Karpas-422 (cell line): ENCODE measurements around the gene DSCAM. TPM values are rescaled to one million over a fixed set of nuclear protein-coding genes. Genes with fewer than 3 reads are reported as not detected.

Experiments
- DNase-seq: peaks from one replicate; pipeline ENCODE4 v3.0.0-alpha.2; 2015
- H2AFZ ChIP-seq: fragments of 200-600 bp; sonication (generic); 2 replicates; pipeline ENCODE4 v1.6.1; 2014; ENCODE audit warnings: antibody characterized with exemption, low read length, mixed read lengths
- H3K27ac ChIP-seq: fragments of 200-600 bp; sonication (generic); 2 replicates; pipeline ENCODE4 v1.5.1; 2014; ENCODE audit warnings: mild to moderate bottlenecking, low read length, moderate library complexity
- H3K27me3 ChIP-seq: fragments of 200-600 bp; sonication (generic); 2 replicates; pipeline ENCODE4 v1.6.1; 2014; ENCODE audit warnings: low read length, mixed read lengths
- H3K36me3 ChIP-seq: fragments of 200-600 bp; sonication (generic); 2 replicates; pipeline ENCODE4 v1.6.1; 2014; ENCODE audit warnings: low read length, mixed read lengths; ENCODE audit not compliant: insufficient read depth
- H3K4me1 ChIP-seq: fragments of 200-600 bp; sonication (generic); 2 replicates; pipeline ENCODE4 v1.6.1; 2014; ENCODE audit warnings: mild to moderate bottlenecking, low read length, mixed read lengths
- H3K4me2 ChIP-seq: fragments of 200-600 bp; sonication (generic); 2 replicates; pipeline ENCODE4 v1.6.1; 2014; ENCODE audit warnings: low read length, low read depth, mild to moderate bottlenecking; ENCODE audit not compliant: poor library complexity, severe bottlenecking
- H3K4me3 ChIP-seq: fragments of 200-600 bp; sonication (generic); 2 replicates; pipeline ENCODE4 v1.5.1; 2014; ENCODE audit warnings: mild to moderate bottlenecking, antibody characterized with exemption, low read length, mixed read lengths
- H3K79me2 ChIP-seq: fragments of 200-600 bp; sonication (generic); 2 replicates; pipeline ENCODE4 v1.6.1; 2014; ENCODE audit warnings: mild to moderate bottlenecking, low read length, mixed read lengths
- H3K9ac ChIP-seq: fragments of 200-600 bp; sonication (generic); 2 replicates; pipeline ENCODE4 v1.6.0; 2014; ENCODE audit warnings: low read length
- H3K9me2 ChIP-seq: fragments of 200-600 bp; sonication (generic), shearing (Covaris generic); replicated peaks from 2 replicates; pipeline ENCODE4 v1.6.0; 2014; ENCODE audit warnings: mild to moderate bottlenecking, low read length, moderate library complexity; ENCODE audit not compliant: insufficient read depth
- H3K9me3 ChIP-seq: fragments of 300-700, 200-600 bp; sonication (generic); 2 replicates; pipeline ENCODE4 v1.6.1; 2014; ENCODE audit warnings: low read length, mixed read lengths
- H4K20me1 ChIP-seq: fragments of 200-600 bp; sonication (generic); 2 replicates; pipeline ENCODE4 v1.6.1; 2014; ENCODE audit warnings: mild to moderate bottlenecking, antibody characterized with exemption, low read length, low read depth; ENCODE audit not compliant: insufficient read depth
- total RNA-seq: library from RNA; depleted of rRNA; stranded (reverse); fragments of >200 nt; shearing (Covaris generic); gene quantifications from 2 replicates; pipeline ENCODE4 v1.2.3, GENCODE V29; 2014; ENCODE audit warnings: low replicate concordance

The DSCAM gene
- total RNA-seq, 1 experiment from 2014 or later: not detected

DNA sequence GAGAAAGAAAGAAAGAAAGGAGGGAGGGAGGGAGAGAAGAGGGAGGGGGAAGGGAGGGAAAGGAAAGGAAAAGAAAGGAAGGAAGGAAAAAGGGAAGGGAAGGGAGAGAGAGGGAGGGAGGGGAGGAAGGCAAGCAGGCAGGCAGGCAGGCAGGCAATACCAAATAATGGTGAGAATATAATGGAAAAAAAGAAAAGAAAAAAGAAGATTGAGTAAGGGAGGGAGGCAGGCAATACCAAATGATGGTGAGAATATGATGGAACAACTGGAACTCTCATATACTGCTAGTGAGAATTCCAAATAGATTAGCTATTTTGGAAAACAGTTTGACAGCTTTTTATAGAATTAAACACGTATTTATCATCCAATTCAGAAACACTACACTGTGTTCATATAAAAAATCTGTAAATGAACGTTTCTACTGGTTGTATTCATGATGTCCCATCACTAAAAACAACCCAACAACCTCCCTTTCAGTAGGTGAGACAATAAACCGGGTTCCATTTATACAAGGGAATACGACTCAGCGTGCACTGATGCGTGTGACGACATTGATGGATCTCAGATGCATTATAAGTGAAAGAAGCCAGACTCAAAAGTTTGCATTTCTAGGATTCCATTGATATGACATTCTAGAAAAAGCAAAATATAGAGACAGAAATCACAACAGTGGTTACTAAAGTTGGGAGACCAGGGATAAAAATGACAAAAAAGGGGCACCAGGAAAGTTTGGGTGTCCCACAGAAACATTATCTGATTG, 226.4 kb downstream of the DSCAM start:
- Histone ChIP-seq H3K9ac (no peak overlapping the region), H3K9me3 (peaks cover 26% of the 10 kb centered on the region), H3K27me3 (no peaks in the 10 kb centered on the region), H3K79me2 (no peaks in the 10 kb centered on the region), H2AFZ (no peak overlapping the region), H4K20me1 (no peaks in the 10 kb centered on the region), H3K9me2 (no peaks in the 10 kb centered on the region), H3K4me1 (no peaks in the 10 kb centered on the region), H3K4me3 (no peak overlapping the region), H3K4me2 (no peak overlapping the region), H3K36me3 (no peaks in the 10 kb centered on the region), H3K27ac (no peak overlapping the region)
- DNase-seq: no peak

DNA sequence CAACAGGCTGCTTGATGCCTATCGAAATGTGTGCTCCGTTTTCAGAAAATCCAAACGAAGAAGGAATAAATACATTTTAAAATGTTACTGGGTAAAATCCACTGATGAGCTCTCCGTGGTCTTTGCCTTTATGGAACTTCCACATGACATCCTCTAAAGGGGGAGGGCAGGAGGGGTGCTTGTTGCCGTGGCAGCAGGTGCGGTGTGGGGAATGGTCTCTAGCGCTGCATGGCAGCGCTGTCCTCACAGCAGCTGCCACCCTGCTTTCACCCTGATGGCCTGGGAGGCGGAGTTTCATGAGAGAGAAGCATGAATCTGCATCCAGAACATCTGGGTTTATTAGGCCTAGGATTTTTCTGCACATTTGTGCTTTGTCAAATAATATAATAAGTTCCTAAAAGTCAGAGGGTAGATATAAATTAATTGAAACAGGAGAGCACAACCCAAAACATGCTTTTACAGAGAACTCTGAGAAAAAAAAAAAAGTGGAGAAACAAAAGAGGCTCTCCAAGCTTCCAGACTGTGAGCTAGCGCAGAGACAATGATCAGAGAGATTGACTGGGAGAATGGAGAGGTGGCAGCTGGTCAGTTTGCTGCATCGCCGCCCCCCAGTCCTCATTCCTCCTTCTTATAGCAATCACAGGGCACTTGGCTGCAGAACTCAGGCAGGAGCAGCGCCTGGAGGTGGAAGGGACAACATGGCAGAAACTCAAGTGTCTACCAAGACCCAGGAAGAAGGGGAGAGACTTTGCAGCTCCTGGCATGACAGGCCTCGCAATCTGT, 228.6 kb downstream of the DSCAM start:
- no peaks in the 10 kb centered on the region for H3K4me1 ChIP-seq
- DNase-seq: no peak
- H2AFZ ChIP-seq: no peak overlapping the region
- H3K9me3 ChIP-seq: peaks cover 27% of the 10 kb centered on the region
- H4K20me1 ChIP-seq: no peaks in the 10 kb centered on the region
- H3K4me3 ChIP-seq: no peak overlapping the region
- no peak overlapping the region for H3K4me2 ChIP-seq
- no peaks in the 10 kb centered on the region for H3K79me2 ChIP-seq
- H3K27ac ChIP-seq: no peak overlapping the region
- no peaks in the 10 kb centered on the region for H3K36me3 ChIP-seq
- H3K27me3 ChIP-seq: no peaks in the 10 kb centered on the region
- H3K9me2 ChIP-seq: no peaks in the 10 kb centered on the region
- no peak overlapping the region for H3K9ac ChIP-seq

DNA sequence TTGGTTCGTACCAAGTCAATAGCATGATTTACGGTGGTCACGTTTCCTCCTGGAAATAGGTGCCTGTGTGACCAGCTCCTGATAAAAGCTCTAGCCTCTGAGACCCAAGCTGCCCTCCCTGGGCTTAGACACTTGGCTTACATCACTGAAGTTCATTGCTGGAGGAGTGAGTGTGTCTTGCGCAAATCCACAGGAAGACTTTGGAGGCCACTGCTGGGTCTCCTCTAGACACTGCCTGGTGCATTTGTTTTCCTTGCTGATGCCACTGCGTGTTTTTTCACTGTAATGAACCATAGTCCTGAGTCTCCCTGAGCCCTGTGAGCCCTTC, 230.6 kb downstream of the DSCAM start:
- Histone ChIP-seq H3K9me3 (peaks cover 33% of the 10 kb centered on the region), H3K9me2 (no peaks in the 10 kb centered on the region), H3K4me2 (no peak overlapping the region), H3K27me3 (no peaks in the 10 kb centered on the region), H3K4me1 (no peaks in the 10 kb centered on the region), H3K79me2 (no peaks in the 10 kb centered on the region), H2AFZ (no peak overlapping the region), H3K9ac (no peak overlapping the region), H3K4me3 (no peak overlapping the region), H3K36me3 (no peaks in the 10 kb centered on the region), H3K27ac (no peak overlapping the region), H4K20me1 (no peaks in the 10 kb centered on the region)
- no peak for DNase-seq

DNA sequence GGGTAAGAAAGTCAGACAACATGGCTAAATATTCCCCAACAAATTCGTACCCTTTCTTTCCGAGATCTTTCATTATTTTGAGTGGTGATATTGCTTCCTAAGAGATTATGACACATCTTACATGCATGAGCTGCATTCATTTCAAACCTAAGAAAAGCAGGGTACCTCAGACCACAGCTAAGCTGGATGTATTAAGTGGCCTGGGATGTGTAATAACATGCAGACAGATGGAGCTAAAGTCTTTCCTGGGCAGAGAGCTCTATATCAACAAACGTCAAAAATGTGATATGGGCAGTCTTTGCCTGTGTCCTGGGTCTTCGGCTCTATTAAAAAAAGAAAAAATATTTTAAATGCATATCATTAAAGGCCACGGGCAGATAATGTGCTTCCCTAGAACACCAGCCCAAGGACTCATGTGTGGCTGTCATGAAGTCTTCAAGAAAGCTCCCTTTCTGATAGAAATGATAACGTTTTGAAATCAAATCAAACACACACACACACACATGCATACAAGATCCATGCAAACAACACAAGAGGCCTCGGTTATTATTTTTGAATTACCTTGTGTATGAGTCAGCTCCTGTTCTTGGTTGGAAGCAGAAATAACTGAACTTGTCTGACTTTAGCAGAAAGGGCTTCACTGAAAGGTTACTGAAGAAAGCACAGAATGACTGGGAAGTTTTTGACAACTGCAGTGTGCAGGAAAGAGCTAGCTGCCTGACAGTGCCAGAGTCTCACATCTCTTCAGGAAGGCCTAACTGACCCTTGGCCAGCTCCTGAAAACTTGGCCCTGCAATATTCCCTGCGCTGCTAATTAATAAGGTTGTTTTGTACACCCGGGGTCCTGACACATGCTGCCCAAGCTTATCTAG, 231.2 kb downstream of the DSCAM start:
- Histone ChIP-seq H3K9me2 (no peaks in the 10 kb centered on the region), H3K4me2 (no peak overlapping the region), H3K36me3 (no peaks in the 10 kb centered on the region), H2AFZ (no peak overlapping the region), H3K79me2 (no peaks in the 10 kb centered on the region), H3K9ac (no peak overlapping the region), H3K27me3 (no peaks in the 10 kb centered on the region), H3K4me3 (no peak overlapping the region), H4K20me1 (no peaks in the 10 kb centered on the region), H3K4me1 (no peaks in the 10 kb centered on the region), H3K27ac (no peak overlapping the region), H3K9me3 (peaks cover 31% of the 10 kb centered on the region)
- DNase-seq: no peak

DNA sequence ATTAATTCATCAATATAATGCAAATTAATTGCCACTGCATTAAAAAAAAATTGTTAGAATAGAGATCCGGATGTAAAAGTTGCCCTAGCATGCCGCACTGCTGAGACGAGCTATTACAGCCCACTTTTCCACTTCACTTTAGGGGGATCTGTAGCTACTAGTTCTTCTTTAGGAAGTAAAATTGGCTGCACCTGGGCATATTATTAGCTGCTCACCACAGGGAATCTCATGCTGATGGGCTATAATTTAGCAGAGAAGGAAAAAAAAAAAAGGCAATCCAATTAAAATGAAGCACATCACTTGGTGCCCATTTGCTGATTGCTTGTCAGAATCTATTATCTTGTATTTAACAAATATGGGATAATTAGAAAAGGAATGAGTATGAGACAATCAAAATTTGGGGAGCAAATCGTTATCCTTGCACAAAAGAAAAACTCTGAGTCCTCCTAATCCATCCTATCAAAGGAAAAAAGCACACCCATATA, 233.4 kb downstream of the DSCAM start:
- Histone ChIP-seq H3K4me2 (no peak overlapping the region), H3K9me3 (peaks cover 25% of the 10 kb centered on the region), H3K36me3 (no peaks in the 10 kb centered on the region), H3K27me3 (no peaks in the 10 kb centered on the region), H3K4me1 (no peaks in the 10 kb centered on the region), H2AFZ (no peak overlapping the region), H3K27ac (no peak overlapping the region), H3K9me2 (no peaks in the 10 kb centered on the region), H3K79me2 (no peaks in the 10 kb centered on the region), H3K9ac (no peak overlapping the region), H4K20me1 (no peaks in the 10 kb centered on the region), H3K4me3 (no peak overlapping the region)
- no peak for DNase-seq

DNA sequence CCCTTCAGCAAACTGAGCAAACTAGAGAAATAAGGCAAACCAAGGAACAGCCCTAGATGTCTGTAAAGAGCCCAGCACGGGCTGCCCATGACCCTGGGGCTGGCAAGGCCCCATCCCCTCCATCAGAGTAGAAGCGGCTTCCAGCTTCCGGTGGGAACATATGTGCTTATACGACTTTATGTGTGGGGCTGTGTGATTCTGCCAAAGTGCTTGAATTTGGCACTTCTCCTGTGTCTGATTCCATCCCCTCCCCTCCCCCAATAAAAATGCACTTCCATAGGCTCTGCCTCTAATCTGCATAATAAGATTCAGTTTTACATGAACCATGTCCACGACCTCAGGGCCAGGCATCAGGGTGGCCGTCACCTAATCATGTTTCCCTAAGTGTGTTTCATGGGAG, 236.6 kb downstream of the DSCAM start:
- H4K20me1 ChIP-seq: no peaks in the 10 kb centered on the region
- H3K9ac ChIP-seq: no peak overlapping the region
- peaks cover 29% of the 10 kb centered on the region for H3K9me3 ChIP-seq
- no peaks in the 10 kb centered on the region for H3K27me3 ChIP-seq
- H3K27ac ChIP-seq: no peak overlapping the region
- H3K9me2 ChIP-seq: no peaks in the 10 kb centered on the region
- no peak overlapping the region for H2AFZ ChIP-seq
- no peak overlapping the region for H3K4me3 ChIP-seq
- no peaks in the 10 kb centered on the region for H3K79me2 ChIP-seq
- DNase-seq: no peak
- no peak overlapping the region for H3K4me2 ChIP-seq
- H3K36me3 ChIP-seq: no peaks in the 10 kb centered on the region
- no peaks in the 10 kb centered on the region for H3K4me1 ChIP-seq

DNA sequence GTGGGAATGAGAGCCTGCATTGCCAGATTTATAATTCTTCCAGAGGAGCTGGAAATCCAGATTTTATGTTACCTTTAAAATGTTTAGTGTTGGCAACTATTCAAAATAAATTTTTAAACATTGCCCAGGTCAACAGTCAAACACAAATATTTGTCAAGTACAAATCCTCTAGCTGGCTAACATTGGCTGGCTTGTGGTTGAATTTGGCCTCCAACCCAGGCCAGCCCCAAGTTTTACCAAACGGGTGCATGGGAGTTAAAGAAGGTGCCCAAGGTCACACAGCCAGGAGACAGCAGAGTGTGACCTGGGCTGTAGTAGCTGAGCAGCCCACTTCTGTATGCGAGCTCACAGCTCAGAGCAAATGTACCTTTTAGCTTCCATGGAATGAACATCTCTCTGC, 240.6 kb downstream of the DSCAM start:
- Histone ChIP-seq H3K4me1 (no peaks in the 10 kb centered on the region), H3K27me3 (no peaks in the 10 kb centered on the region), H3K4me3 (no peak overlapping the region), H3K79me2 (no peaks in the 10 kb centered on the region), H4K20me1 (no peaks in the 10 kb centered on the region), H3K36me3 (no peaks in the 10 kb centered on the region), H2AFZ (no peak overlapping the region), H3K9me3 (peaks cover 30% of the 10 kb centered on the region), H3K27ac (no peak overlapping the region), H3K9ac (no peak overlapping the region), H3K9me2 (no peaks in the 10 kb centered on the region), H3K4me2 (no peak overlapping the region)
- DNase-seq: no peak

DNA sequence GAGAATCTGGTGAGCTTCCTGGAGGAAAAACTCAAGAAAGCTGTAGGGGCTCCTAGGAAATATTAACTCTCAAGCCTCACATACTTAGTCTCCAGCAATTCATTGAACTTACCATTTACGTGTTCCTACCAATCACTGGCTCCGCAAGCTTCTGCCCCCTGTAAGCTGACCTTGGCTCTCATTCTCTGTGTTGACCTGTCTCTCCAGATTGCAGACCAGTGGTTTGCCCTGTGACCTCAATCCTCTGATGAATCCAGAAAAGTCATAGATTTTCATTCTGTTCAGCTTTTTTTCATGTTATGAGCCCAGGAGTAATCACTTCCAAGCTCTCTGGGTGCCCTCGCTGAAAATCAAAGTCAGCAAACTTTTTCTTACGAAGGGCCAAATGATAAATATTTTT, 241.9 kb downstream of the DSCAM start:
- DNase-seq: no peak
- Histone ChIP-seq H3K27me3 (no peaks in the 10 kb centered on the region), H3K9ac (no peak overlapping the region), H3K4me2 (no peak overlapping the region), H3K79me2 (no peaks in the 10 kb centered on the region), H3K4me3 (no peak overlapping the region), H2AFZ (no peak overlapping the region), H3K36me3 (no peaks in the 10 kb centered on the region), H3K9me2 (no peaks in the 10 kb centered on the region), H3K9me3 (peaks cover 36% of the 10 kb centered on the region), H3K4me1 (no peaks in the 10 kb centered on the region), H4K20me1 (no peaks in the 10 kb centered on the region), H3K27ac (no peak overlapping the region)
